PC-3 (cell line): ENCODE measurements around the gene PDHX. TPM values are rescaled to one million over a fixed set of nuclear protein-coding genes. Genes with fewer than 3 reads are reported as not detected.

Source experiments
- ATAC-seq: fragments of 200-7000 bp; cut with Tn5 transposase; 2 replicates; pipeline ENCODE4 v1.9.1; 2020; ENCODE audit warnings: mild to moderate bottlenecking, moderate library complexity
- BruUV-seq: library from RNA; stranded (reverse); fragments of 400-500 nt; replicated peaks from 2 replicates; lab custom pipeline; 2021; lab: Mats Ljungman, UMichigan
- CTCF ChIA-PET: fragments of 300-600 bp; sonication (Branson Sonifier 250); formaldehyde crosslinking; loops from one replicate; lab custom pipeline; 2022; ENCODE audit warnings: antibody characterized with exemption; lab: Charles Lee
- POLR2A ChIA-PET: fragments of 300-600 bp; sonication (Branson Sonifier 250); formaldehyde crosslinking; loops from one replicate; lab custom pipeline; 2022; ENCODE audit warnings: antibody characterized with exemption; ENCODE audit not compliant: unreplicated experiment; lab: Charles Lee
- DNase-seq: peaks from one replicate; pipeline ENCODE4 v3.0.0-alpha.2; 2015
- H2AFZ ChIP-seq: fragments of 300-600 bp; sonication (generic); 2 replicates; pipeline ENCODE4 v1.6.0; 2016; ENCODE audit warnings: antibody characterized with exemption, low read length
- H3F3A ChIP-seq: fragments of 300-600 bp; sonication (generic); one replicate; pipeline ENCODE4 v1.6.0; 2017; ENCODE audit warnings: antibody characterized with exemption, low read length, control low read depth, mild to moderate bottlenecking; ENCODE audit not compliant: unreplicated experiment
- H3K27ac ChIP-seq: fragments of 300-600 bp; sonication (generic); 2 replicates; pipeline ENCODE4 v1.5.1; 2016; ENCODE audit warnings: mild to moderate bottlenecking, low read length
- H3K27me3 ChIP-seq: fragments of 300-600 bp; sonication (generic); 2 replicates; pipeline ENCODE4 v1.6.1; 2016; ENCODE audit warnings: low read length, mixed read lengths
- H3K36me3 ChIP-seq: fragments of 300-600 bp; sonication (generic); 2 replicates; pipeline ENCODE4 v1.6.1; 2016; ENCODE audit warnings: low read depth, mixed run types, low read length, mixed read lengths
- H3K4me1 ChIP-seq: fragments of 300-600 bp; sonication (generic); 2 replicates; pipeline ENCODE4 v1.5.1; 2016; ENCODE audit warnings: low read length; ENCODE audit not compliant: insufficient read depth
- H3K4me2 ChIP-seq: fragments of 300-600 bp; sonication (generic); 2 replicates; pipeline ENCODE4 v1.6.0; 2016; ENCODE audit warnings: low read length
- H3K4me3 ChIP-seq: fragments of 300-600 bp; sonication (generic); 2 replicates; pipeline ENCODE4 v1.5.1; 2016; ENCODE audit warnings: mild to moderate bottlenecking, low read length, mixed read lengths
- H3K79me2 ChIP-seq: fragments of 300-600 bp; sonication (generic); 2 replicates; pipeline ENCODE4 v1.6.1; 2017; ENCODE audit warnings: low read length, mixed read lengths
- H3K9ac ChIP-seq: fragments of 300-600 bp; sonication (generic); 2 replicates; pipeline ENCODE4 v1.6.0; 2016; ENCODE audit warnings: mild to moderate bottlenecking, low read length
- H3K9me2 ChIP-seq: fragments of 300-600 bp; sonication (generic); replicated peaks from 2 replicates; pipeline ENCODE4 v1.6.1; 2016; ENCODE audit warnings: mixed run types, low read length, mixed read lengths
- H3K9me3 ChIP-seq: fragments of 300-600 bp; sonication (generic); 2 replicates; pipeline ENCODE4 v1.6.1; 2016; ENCODE audit warnings: low read length, mixed read lengths
- H4K20me1 ChIP-seq: fragments of 300-600 bp; sonication (generic); 2 replicates; pipeline ENCODE4 v1.6.1; 2016; ENCODE audit warnings: low read length, mixed read lengths
- EZH2 ChIP-seq: fragments of 300-600 bp; sonication (generic); IDR thresholded peaks from one replicate; pipeline ENCODE4 v1.6.1; 2017; ENCODE audit warnings: antibody characterized with exemption, mild to moderate bottlenecking, low read length; ENCODE audit not compliant: unreplicated experiment
- EZH2phosphoT487 ChIP-seq: fragments of 300-600 bp; sonication (generic); IDR thresholded peaks from 2 replicates; pipeline ENCODE4 v1.6.1; 2018; ENCODE audit warnings: mild to moderate bottlenecking, antibody characterized with exemption, low read length, borderline replicate concordance
- intact Hi-C: fragments of 100-400 bp; cut with micrococcal nuclease; formaldehyde crosslinking; loops from 2 replicates; pipeline ENCODE4 v1.9.0; 2023
- total RNA-seq: library from RNA; depleted of rRNA; stranded (reverse); fragments of >200 nt; gene quantifications from 2 replicates; pipeline ENCODE4 v1.2.3, GENCODE V29; 2014
- TF ChIP-seq, protein P1 (sequence below): fragments of 300-600 bp; sonication (generic); conservative IDR thresholded peaks from 2 replicates; pipeline ENCODE4 v1.5.1; 2017; ENCODE audit warnings: antibody characterized with exemption, low read depth, mild to moderate bottlenecking, low read length

Gene PDHX
- total RNA-seq, 1 experiment from 2014 or later = 20.3 TPM

DNA sequence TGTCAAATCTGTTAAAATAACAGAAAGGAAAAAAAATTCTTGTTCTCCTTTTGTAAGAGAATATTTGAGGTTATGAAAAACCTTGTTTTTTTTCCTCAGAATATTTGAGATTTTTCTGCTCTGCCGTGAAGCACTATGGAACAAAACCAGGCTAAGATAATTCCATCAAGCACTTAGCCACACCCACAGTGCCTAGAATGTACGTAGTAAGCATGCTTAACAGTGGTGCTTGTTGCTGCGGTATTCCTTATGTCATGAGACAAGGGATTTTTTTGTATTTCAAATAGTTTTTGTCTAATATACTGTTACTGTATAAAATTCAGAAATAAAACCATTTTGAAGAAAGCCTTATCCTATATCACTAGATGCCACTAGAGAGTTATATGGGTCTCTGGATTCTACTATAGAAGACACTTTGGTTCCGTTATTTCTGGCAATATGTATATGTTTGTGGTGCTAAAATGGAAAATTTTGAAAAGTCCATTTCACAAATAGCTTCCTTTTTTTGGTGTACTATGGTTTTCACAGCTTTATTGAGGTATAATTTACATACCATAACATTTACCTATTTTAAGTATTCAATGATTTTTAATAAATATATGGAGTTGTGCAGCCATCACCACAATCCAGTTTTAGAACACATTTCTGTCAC lies 23.7 kb downstream of the PDHX start:
- no TSS peak for BruUV-seq
- Histone ChIP-seq H3K4me2 (no peak overlapping the region), H3F3A (no peaks in the 10 kb centered on the region), H3K9me2 (no peaks in the 10 kb centered on the region), H3K9ac (no peak overlapping the region), H4K20me1 (no peaks in the 10 kb centered on the region), H2AFZ (no peak overlapping the region), H3K79me2 (peaks cover 6% of the 10 kb centered on the region; the same call in 1 of the 2 replicates), H3K4me1 (no peaks in the 10 kb centered on the region), H3K27ac (no peak overlapping the region), H3K27me3 (no peaks in the 10 kb centered on the region), H3K4me3 (no peak overlapping the region), H3K36me3 (peaks cover 9% of the 10 kb centered on the region; the same call in 1 of the 2 replicates), H3K9me3 (no peaks in the 10 kb centered on the region)
- ChIA-PET POLR2A (interaction anchor here (0.6 kb wide), 1 partner anchor 25 kb away, joined by 11 read pairs; no protein-coding TSS in a partner anchor), CTCF (interaction anchor here (0.7 kb wide), 1 partner anchor 1481 kb away, joined by 3 read pairs; no protein-coding TSS in a partner anchor)
- intact Hi-C loops = no loop called here
- ATAC-seq (no peak), DNase-seq (no peak)
- TF ChIP-seq EZH2phosphoT487 (no peak), EZH2 (no peak)
- TF ChIP-seq, protein P1, sequence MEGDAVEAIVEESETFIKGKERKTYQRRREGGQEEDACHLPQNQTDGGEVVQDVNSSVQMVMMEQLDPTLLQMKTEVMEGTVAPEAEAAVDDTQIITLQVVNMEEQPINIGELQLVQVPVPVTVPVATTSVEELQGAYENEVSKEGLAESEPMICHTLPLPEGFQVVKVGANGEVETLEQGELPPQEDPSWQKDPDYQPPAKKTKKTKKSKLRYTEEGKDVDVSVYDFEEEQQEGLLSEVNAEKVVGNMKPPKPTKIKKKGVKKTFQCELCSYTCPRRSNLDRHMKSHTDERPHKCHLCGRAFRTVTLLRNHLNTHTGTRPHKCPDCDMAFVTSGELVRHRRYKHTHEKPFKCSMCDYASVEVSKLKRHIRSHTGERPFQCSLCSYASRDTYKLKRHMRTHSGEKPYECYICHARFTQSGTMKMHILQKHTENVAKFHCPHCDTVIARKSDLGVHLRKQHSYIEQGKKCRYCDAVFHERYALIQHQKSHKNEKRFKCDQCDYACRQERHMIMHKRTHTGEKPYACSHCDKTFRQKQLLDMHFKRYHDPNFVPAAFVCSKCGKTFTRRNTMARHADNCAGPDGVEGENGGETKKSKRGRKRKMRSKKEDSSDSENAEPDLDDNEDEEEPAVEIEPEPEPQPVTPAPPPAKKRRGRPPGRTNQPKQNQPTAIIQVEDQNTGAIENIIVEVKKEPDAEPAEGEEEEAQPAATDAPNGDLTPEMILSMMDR = peak; percentile 39; the same call in 1 of the 2 replicates

DNA sequence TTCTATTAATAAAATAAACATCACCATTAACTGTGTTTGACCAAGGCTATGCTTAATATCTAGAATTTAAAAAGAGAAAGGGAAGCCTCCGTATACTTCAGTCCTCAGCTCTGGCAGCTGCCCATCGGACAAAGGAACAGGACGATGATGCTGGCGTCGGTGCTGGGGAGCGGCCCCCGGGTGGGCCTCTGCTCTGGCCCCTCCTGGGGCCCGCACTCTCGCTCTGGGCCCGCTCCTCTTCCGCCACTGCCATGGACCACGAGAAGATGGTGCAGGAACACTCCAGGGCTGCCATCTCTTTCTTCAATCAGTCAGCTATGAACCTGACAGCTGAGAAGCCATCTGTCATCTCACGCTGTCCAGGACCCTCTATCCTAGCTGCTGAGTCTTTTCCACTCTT lies 25.3 kb downstream of the PDHX start:
- POLR2A ChIA-PET = no interaction called here
- H2AFZ ChIP-seq = no peak overlapping the region
- H3K9me3 ChIP-seq = no peaks in the 10 kb centered on the region
- H3K4me3 ChIP-seq = no peak overlapping the region
- ATAC-seq (no peak), DNase-seq (no peak)
- no peak overlapping the region for H3K27ac ChIP-seq
- no peak overlapping the region for H3K4me2 ChIP-seq
- CTCF ChIA-PET = no interaction called here
- no peaks in the 10 kb centered on the region for H3K4me1 ChIP-seq
- BruUV-seq = no TSS peak
- H3K27me3 ChIP-seq = no peaks in the 10 kb centered on the region
- no peak overlapping the region for H3K9ac ChIP-seq
- peaks cover 13% of the 10 kb centered on the region; the same call in 1 of the 2 replicates for H3K36me3 ChIP-seq
- H3F3A ChIP-seq = no peaks in the 10 kb centered on the region
- intact Hi-C loops = no loop called here
- H4K20me1 ChIP-seq = no peaks in the 10 kb centered on the region
- TF ChIP-seq, protein P1 = no peak
- TF ChIP-seq EZH2 (no peak), EZH2phosphoT487 (no peak)
- H3K79me2 ChIP-seq = peaks cover 12% of the 10 kb centered on the region; the same call in 1 of the 2 replicates
- no peaks in the 10 kb centered on the region for H3K9me2 ChIP-seq

DNA sequence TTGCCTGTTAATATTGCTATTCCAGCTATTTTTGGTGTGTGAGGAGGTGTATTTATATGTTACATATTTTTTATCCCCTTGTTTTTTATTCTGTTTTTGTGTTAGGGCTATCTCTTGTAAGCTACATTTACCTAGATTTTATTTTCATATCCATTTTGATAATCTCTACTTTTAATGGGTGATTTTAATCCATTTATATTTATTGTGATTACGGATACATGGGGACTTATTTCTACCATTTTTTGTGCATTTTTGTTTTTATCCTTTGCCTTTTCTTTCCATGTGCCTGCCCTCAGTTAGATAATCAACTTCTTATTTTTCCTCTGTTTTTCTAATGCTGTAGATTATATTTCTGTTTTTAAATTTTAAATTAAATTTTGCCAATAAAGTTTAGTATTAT lies 28.3 kb downstream of the PDHX start:
- Histone ChIP-seq H3K9me3 (no peaks in the 10 kb centered on the region), H3K4me2 (no peak overlapping the region), H2AFZ (no peak overlapping the region), H3K4me1 (no peaks in the 10 kb centered on the region), H4K20me1 (no peaks in the 10 kb centered on the region), H3K27me3 (no peaks in the 10 kb centered on the region), H3K27ac (no peak overlapping the region), H3K9me2 (no peaks in the 10 kb centered on the region), H3K9ac (no peak overlapping the region), H3K79me2 (peaks cover 12% of the 10 kb centered on the region; the same call in 1 of the 2 replicates), H3K36me3 (peaks cover 10% of the 10 kb centered on the region; the same call in 1 of the 2 replicates), H3F3A (no peaks in the 10 kb centered on the region), H3K4me3 (no peak overlapping the region)
- ATAC-seq = no peak
- DNase-seq = no peak
- no TSS peak for BruUV-seq
- intact Hi-C loops = no loop called here
- ChIA-PET POLR2A (no interaction called here), CTCF (no interaction called here)
- no peak for TF ChIP-seq EZH2phosphoT487
- TF ChIP-seq EZH2 = no peak
